GM21528 (cell line): ENCODE measurements around the gene B4GALT3.
"Not testable (repeated sequence)": the region's sequence is repeated elsewhere in the genome, so short reads cannot be mapped to it uniquely, and the experiment has no call there.

Source experiments
- ATAC-seq: cut with Tn5 transposase; IDR thresholded peaks from one replicate; pipeline ENCODE4 v1.9.1; 2021; ENCODE audit warnings: mild to moderate bottlenecking, moderate library complexity; ENCODE audit not compliant: unreplicated experiment, low FRiP score

B4GALT3 gene

DNA sequence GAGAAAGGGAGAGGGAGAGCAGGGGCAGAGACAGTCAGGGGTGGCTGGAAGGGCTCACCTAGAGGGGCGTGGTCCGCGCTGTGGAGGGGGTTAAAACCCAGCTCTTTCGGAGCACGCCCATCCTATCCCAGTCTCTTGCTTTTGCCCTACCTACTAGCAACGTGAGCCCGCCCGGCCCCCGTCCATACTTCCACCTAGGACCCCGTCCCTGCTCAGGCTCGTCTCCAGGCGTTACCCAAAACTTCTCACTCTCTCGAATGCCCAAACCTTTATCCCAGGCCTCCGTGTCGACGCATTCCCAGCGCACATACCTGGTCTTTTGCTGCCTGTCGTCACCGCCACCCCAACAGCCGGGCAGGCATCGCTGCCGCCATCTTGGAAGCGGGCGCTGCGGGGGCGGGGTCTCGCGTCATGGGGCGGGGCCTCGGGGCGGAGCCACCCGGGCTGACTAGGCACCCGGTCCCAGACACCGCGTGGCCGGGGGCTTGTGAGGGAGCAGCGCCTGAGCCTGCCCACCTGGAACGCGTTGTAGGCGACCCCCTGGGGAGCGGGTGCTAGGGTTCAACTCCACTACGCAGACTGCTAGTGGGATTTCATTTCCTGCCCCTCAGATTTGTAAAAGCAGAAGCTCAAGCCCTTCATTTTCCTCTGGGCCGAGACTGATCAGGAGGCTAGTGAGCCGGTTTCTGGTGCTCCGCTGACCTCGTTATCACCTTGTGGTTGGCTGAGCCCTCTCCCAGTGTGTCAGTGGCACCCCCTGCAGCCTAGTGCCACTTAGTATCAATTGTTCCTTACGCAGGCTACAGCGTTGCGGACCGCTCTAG is at the start of gene B4GALT3:
TSS of gene B4GALT3 (minus strand) at position 396 of the 824 bp plus-strand sequence. CDS start 1,447 bp downstream, outside the sequence.
- ATAC-seq: peak; percentile 83

DNA sequence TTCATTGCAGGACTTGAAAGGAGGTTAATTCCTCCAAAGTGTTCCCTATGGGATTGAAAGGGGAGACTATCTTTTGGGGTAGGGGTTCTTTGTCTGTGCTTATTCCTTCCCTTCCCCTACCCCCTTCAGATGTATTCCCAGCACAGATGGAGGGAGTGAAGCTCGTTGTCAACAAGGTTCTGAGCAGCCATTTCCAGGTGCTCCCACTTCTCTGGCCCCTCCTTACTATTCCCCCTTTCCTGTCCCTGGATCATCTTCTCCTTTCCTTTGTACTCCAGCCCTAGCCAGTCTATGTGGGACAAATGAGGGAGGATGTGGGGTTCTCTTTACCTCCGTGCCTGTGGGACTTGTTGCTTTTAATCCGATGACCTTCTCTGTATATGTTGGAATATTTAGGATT is 49.5 kb upstream of the B4GALT3 start:
- ATAC-seq: no peak

DNA sequence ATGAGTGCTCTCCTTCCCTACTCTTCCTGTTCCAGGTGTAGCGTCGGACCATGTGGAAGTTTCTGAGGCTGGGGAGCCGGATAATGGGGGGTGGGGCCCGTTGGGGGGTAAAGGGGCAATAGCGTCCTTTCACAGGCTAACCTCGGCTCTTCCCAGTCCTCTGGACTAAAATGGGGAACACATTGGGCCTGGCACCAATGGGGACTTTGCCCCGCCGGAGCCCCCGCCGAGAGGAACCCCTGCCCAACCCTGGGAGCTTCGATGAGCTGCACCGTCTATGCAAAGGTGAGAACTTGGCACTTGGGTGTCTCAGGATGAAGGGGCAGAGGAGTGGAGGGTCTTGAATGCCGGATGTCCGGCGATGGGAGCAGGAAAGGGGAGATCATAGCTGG is 49.0 kb upstream of the B4GALT3 start:
- no peak for ATAC-seq

DNA sequence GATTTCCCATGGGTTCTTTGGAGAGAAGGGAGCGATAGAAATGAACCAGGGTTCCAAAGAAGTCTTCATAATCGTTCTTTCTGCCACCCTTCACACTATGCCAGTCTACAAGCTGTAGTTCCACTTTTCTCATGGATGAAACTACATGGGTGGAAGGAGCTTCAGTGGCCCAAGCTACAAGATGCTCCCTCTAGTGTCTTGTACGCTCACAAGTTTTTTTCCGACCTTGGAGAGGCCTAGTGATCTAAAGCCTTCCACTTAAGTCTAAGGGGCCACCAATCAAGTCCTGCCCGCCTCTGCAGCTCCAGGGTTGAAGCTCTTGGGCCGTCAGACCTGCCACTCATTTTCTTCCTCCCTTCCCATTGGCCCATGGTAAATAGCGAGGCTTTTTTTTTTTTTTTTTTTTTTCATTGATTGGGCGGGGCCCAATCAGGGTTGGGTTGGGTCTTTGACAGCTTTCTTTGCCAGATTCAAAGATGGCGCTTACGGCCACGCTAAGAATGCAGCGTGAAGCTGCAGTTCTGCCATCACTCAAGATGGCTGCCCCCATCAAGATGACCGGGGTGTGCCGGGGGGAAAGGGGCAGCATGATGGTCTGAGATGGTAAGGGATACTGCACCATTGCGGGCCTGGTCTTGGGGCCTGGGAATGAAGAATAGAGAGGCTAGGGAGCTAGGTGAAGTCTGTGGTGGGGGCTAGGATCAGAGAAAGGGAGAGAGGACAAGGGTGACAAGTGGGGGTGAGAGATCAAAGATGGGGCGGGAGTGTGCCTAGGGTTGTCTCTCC is 48.4 kb upstream of the B4GALT3 start, which contains the start of gene TOMM40L:
TSS of gene TOMM40L (plus strand) at position 527 of the 786 bp plus-strand sequence. CDS start 430 bp downstream, outside the sequence.
- ATAC-seq: peak; percentile 94

DNA sequence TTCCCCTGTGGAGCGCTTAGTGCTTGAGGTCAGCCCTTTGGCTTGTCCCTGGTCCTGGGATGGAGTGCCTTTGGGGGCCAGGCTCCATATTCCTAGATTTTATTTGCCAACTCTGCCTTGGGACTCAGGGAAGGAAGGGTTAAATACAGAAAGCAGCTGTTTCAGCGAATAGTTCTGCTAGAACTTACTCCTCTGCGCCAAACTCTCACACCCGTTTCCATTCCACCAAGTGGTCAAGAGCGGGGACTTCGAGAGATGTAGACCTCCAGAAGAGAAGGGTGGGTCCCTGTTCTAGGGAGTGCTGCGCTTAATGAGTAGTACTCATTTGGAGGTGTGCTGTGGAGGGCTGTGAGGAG is 47.8 kb upstream of the B4GALT3 start:
- no peak for ATAC-seq

DNA sequence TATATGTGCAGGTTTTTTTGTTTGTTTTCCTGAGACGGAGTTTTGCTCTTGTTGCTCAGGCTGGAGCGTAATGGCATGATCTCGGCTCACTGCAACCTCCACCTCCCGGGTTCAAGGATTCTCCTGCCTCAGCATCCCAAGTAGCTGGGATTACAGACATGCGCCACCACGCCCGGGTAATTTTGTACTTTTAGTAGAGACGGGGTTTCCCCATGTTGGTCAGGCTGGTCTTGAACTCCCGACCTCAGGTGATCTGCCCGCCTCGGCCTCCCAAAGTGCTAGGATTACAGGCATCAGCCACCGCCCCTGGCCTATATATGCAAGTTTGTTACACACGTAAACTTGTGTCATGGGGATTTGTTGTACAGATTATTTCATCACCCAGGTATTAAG is 47.4 kb upstream of the B4GALT3 start:
- not testable (repeated sequence) for ATAC-seq

DNA sequence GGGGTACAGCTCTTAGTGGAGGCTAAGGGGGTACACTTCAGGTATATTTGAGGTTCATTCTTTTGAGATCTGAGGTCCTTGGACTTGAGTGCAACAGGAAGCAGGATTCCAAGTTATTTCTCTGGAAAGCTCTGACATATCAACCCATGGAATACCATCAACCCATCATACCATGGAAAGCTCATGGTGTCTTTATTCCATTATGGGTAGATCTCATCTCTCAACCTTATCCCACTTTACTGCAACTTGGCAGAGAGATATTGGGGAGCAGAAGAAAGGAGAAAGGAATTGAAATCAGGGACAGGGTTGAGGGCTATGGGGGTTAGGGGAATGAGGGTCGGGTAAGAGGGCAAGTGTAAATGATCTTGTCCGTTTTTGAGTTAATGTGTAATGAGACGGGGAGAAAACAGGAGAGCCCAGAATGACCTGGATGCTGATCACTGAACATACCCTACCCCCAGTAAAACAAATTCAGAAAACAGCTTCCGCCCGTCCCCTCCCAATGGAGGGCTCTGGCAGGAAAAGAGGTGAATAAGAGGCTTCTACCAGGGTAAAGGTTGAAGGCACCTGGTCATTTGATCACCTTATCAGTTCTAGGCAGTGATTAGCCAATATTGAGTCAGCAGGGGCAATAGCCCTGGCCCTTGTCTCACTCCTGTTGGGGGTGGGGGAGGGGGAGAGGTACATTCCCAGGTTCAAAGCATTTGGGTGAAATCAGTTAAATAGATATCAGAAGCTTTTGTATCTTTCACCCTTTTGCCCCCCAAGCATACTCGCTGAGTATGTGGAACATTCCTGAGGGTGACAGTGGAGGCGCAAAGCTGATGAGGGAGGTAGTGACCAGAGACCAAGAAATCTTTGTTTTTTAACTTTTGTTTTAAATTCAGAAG is 46.7 kb upstream of the B4GALT3 start:
- ATAC-seq: no peak

DNA sequence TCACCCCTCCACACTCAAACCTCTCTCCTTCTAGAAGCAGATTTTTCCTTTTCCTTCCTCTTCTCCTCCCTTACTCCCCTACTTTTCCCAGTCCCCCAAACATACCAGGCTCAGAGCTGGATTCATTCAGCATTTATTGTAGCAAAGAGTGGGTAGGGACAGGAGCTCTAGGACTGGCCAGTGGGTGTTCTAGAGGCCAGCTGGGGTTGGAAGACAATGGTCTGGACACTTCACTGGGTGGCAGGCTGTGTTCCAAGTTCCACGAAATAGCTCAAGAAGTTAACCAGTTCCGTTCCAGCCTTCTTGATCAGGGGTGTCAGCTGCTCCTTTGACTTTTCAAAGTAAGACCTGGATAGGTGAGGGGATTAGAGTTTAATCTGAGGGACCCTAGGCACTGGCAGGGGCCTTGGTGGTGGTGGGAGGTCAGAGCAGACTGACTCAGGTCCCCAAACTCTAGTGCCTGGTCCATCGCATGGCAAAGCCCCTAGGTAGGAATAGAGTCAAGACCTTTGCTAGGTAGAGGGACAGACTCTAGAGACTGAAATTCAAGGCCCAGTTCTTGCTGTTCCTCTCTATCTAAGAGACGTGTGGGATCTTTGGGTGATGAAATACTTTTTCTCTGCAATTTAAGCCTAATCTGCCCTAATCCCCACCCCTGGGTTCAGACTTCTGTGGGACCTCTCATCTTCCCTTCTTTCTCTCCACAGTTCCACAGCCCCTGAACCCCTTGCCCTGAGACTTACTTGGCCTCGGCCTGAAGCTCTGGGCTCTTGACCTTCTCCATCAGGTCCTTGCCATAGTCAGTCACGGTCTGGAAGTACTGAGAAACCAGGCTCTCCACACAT is 45.1 kb upstream of the B4GALT3 start:
- ATAC-seq: no peak

DNA sequence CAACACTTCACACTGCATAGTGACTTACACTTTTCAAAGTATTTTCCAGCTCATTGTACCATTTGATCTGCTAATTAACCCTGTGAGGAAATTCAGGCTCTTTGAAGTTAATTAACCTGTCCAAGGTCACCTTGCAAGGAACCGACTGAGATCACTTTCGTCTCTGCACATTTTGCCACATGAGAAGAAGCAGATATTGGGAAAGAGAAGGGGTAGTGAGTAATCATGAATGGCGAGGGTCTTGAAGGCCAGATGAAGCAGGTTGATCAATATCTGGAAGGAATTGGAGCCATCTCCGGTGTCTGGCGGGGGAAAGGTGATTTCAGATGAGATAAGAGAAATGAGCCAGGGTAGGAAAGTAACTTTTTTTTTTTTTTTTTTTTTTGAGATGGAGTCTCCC is 42.7 kb upstream of the B4GALT3 start:
- ATAC-seq: no peak

DNA sequence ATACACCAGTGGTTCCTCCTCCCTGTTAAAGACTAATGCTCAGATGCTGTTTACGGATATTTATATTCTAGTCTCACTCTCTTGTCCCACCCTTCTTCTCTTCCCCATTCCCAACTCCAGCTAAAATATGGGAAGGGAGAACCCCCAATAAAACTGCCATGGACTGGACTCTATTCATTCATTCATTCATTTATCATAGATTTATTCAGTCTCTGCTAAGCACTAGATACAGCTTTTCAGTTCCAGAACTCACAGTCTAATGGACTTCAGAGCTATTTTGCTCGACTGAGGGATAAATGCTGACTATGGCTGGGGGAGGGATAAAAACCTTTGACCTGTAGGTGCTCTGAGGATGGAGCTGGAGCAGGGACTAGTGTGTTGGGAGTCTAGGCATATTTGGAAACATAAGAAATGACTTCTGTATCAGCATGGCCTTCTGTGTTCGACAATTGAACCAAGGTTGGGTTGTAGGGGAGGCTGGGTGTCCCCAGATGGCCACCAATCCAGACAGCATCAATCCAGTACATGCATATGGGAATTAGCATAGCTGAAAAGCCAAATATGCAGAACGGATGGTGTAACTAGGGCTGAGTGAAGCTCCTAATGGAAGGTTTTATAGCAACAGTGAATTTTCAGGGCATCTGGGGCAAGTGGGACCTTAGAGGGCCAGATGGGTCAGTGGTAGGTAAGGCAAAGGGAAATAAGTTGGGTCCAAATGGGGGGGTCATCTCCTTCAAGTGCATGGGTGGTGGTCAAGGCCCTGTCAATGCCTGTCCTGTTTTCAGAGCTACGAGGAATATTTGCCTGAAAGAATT is 42.0 kb upstream of the B4GALT3 start:
- ATAC-seq: no peak

DNA sequence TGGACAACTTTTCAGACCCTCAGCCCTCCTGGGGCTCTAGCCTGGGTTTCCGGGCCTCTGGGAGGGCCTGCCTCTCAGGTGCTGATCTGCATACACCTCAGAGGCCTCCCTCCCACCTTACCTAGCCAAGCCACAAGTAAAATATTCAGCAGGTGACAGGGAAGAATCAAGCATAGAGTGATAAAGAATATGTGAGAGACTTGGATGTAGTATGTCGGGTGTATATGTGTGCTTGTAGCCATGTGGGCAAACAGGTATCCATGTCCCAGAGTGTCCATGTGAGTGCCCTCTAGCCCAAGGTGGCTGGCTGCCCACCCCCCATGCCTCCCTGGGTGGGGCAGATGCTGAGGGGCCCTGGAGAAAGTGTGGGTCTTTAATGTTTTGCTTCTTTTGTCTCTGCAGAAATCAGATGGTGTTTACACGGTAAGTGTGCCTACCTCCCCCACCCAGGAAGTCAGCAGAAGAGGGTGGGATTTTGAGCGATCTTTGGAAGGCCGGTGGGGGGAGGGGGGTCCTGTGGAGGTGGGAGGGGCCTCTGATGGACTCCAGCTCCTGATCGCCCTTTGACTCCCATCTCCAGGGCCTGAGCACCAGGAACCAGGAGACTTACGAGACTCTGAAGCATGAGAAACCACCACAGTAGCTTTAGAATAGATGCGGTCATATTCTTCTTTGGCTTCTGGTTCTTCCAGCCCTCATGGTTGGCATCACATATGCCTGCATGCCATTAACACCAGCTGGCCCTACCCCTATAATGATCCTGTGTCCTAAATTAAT is 41.2 kb upstream of the B4GALT3 start:
- no peak for ATAC-seq

DNA sequence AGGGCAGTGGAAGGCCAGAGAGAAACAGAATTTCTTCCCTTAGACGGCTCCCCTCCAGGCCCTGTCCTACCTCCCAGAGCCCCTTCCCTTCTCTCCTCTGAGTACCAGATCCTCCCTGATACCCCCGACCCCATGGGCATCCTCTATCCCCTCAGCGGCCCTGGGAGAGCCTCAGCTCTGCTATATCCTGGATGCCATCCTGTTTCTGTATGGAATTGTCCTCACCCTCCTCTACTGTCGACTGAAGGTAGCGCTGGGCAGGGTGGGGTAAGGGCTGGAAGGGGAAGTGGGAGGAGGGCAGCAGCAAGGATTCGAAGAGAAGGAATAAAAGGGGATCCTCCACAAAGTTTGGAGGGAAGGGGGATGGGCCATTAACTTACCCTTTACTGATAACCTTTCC is 40.5 kb upstream of the B4GALT3 start:
- no peak for ATAC-seq

DNA sequence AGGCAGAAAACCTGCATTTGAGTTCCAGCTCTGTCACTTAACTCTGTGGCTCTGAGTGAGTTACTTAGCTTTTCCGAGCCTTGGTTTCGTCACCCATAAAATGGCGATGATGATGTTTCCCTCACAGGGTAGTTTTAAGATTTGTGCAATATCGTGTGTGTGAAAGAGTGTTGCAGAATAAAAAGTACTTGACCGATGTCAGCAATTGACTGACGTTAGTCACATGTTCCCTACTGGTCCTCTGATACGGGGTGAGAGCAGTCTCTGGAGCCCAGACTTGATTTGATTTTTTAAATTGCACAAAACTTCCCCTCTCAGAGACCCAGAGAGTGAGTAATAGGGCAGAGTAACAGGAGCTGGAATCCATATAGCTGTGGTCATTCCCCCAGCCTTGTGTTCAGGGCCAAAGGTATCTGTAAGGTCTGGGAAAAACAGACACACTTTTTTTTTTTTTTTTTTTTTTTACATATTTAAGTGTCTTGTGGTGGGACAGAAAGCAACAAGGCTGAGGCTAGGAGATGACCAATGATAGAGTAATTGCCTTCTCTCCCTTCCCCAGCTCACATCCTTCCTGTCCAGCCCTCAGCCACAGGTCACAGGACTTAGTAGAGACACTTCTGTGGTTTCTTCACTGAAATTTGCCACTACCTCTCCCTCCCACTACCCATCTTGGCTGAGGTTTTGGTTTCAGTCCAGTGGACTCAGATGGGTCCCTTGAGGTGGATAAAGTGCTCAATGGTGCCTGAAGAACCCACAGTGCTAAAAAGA is 39.8 kb upstream of the B4GALT3 start:
- peak; percentile 84 for ATAC-seq

DNA sequence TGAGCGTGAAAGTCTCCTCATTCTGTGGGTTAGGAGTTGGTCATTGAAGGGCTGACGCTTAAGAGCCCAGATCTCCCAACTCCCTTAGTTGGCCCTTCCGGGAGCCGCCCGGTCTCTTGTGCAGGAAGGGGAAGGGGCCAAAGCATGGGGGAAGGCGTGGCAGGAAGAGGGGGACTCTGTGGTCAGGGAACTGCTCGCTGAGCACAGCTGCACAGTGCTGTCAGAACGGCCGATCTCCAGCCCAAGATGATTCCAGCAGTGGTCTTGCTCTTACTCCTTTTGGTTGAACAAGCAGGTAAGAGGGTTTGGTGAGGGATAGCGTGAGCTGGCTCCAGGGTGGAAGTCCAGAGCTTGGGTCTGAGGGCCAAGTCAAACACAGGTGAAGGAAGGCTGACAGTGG is 37.8 kb upstream of the B4GALT3 start, which contains the start of gene FCER1G:
TSS of gene FCER1G (plus strand) at position 220 of the 400 bp plus-strand sequence. CDS start at position 247, 27 bp downstream.
- ATAC-seq: no peak

DNA sequence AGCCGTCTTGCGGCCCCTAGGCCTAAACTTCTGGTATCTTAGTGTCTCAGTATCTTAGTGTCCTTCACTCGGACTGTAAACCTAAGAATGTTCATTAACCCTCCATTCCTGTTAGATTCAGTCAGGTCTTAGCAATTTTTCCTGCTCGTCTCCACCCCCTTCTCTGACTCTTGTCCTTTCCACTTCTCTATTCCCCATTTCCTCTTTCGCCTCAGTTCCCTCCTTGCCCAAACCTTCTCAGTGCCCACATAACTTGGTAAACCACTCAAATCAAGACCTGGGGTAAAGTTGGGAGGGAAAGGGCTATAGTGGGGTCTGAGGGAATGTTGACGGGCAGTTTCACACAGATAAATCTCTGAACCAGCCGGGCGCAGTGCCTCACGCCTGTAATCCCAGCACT is 37.1 kb upstream of the B4GALT3 start:
- no peak for ATAC-seq

DNA sequence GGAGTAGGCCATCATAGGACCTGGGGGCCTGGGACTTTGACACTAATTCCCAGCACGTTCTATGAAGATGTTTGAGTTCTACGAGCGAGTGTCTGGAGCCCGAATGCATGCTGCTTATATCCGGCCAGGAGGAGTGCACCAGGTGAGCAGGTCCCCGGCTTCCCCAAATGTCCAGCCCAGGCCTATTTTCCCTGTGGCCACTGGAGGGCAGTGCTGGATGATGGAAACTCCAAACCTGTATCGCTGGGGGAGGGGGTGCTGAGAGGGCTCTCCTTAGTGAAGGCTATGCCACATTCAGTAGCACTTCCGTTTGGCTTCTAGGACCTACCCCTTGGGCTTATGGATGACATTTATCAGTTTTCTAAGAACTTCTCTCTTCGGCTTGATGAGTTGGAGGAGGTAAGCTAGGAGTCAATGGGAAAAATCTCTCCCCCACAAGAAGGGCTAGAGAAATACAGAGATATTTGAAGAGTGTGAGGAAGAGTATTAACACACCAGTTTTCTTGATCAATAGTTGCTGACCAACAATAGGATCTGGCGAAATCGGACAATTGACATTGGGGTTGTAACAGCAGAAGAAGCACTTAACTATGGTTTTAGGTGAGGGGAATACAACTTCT is 32.6 kb upstream of the B4GALT3 start:
- ATAC-seq: no peak

DNA sequence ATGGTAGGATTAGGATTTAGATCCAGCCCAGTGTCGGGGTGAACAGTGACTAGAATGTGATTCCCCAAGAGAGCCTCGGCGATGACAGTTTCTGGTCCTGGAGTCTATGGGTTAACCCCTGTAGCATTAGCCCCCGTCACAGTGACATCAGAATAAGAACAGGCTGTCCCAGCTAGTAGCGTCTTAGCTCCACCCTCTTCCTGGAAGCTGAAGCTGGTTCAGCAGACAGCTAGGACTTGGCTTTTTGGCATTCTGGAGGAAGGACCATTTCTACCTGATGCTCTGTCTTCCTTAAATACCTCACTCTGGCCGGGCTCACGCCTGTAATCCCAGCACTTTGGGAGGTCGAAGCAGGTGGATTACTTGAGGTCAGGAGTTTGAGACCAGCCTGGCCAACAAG is 29.9 kb upstream of the B4GALT3 start:
- no peak for ATAC-seq
